Smooth muscle cell (in vitro differentiated cells): ENCODE data around the gene OR10T2. TPM values are rescaled to one million over a fixed set of nuclear protein-coding genes. Genes with fewer than 3 reads are reported as not detected.

Experiments used
- DNase-seq: peaks from one replicate; lab custom pipeline; 2025; ENCODE audit not compliant: unreplicated experiment; lab: John Stamatoyannopoulos, UW
- H2AFZ ChIP-seq: fragments of 200-600 bp; sonication (generic); 2 replicates; pipeline ENCODE4 v1.6.0; 2016; ENCODE audit warnings: antibody characterized with exemption, low read depth, mild to moderate bottlenecking
- H3F3A ChIP-seq: fragments of 200-600 bp; sonication (generic); 2 replicates; pipeline ENCODE4 v1.6.0; 2017; ENCODE audit warnings: antibody characterized with exemption, low read depth
- H3K27ac ChIP-seq: fragments of 200-600 bp; sonication (generic); 2 replicates; pipeline ENCODE4 v1.5.1; 2016; ENCODE audit warnings: low read depth, mild to moderate bottlenecking
- H3K27me3 ChIP-seq: fragments of 200-600 bp; sonication (generic); 2 replicates; pipeline ENCODE4 v1.6.1; 2016; ENCODE audit warnings: low read depth, mild to moderate bottlenecking
- H3K36me3 ChIP-seq: fragments of 200-600 bp; sonication (generic); 2 replicates; pipeline ENCODE4 v1.5.1; 2016; ENCODE audit warnings: low read depth
- H3K4me1 ChIP-seq: fragments of 200-600 bp; sonication (generic); 2 replicates; pipeline ENCODE4 v1.5.1; 2016; ENCODE audit warnings: low read depth
- H3K4me2 ChIP-seq: fragments of 200-600 bp; sonication (generic); 2 replicates; pipeline ENCODE4 v1.6.0; 2016; ENCODE audit warnings: mild to moderate bottlenecking
- H3K4me3 ChIP-seq: fragments of 200-600 bp; sonication (generic); 2 replicates; pipeline ENCODE4 v1.5.1; 2016; ENCODE audit warnings: mild to moderate bottlenecking
- H3K79me2 ChIP-seq: fragments of 200-600 bp; sonication (generic); 2 replicates; pipeline ENCODE4 v1.6.0; 2016; ENCODE audit warnings: low read depth, mild to moderate bottlenecking
- H3K9ac ChIP-seq: fragments of 200-600 bp; sonication (generic); 2 replicates; pipeline ENCODE4 v1.6.0; 2016; ENCODE audit warnings: low read depth
- H3K9me3 ChIP-seq: fragments of 200-600 bp; sonication (generic); replicated peaks from 2 replicates; pipeline ENCODE4 v1.5.1; 2016; ENCODE audit warnings: low read depth
- H4K20me1 ChIP-seq: fragments of 200-600 bp; sonication (generic); 2 replicates; pipeline ENCODE4 v1.6.0; 2016; ENCODE audit warnings: low read depth
- WGBS: methylation state at CpG from one replicate; pipeline ENCODE4 v1.1.7; 2016; ENCODE audit warnings: low lambda C conversion rate; 5-methylcytosine and 5-hydroxymethylcytosine counted together
- polyA plus RNA-seq: library from polyadenylated mRNA; unstranded; fragments of >200 nt; fragmentation: Nextera tagmentation; extraction: Ambion mirVana; gene quantifications from 2 replicates; pipeline ENCODE4 v1.2.1, GENCODE V29; 2016
- total RNA-seq: library from RNA; depleted of rRNA; stranded (reverse); fragments of >200 nt; gene quantifications from 2 replicates; pipeline ENCODE4 v1.2.3, GENCODE V29; 2014
- TF ChIP-seq, protein P1 (sequence below): fragments of 200-600 bp; sonication (generic); IDR thresholded peaks from 2 replicates; pipeline ENCODE4 v1.5.1; 2017; ENCODE audit warnings: borderline replicate concordance, mild to moderate bottlenecking, antibody characterized with exemption; ENCODE audit not compliant: insufficient read depth, poor library complexity, severe bottlenecking

OR10T2 gene
- total and polyA plus RNA-seq, 2 experiments from 2014 or later: not detected

DNA sequence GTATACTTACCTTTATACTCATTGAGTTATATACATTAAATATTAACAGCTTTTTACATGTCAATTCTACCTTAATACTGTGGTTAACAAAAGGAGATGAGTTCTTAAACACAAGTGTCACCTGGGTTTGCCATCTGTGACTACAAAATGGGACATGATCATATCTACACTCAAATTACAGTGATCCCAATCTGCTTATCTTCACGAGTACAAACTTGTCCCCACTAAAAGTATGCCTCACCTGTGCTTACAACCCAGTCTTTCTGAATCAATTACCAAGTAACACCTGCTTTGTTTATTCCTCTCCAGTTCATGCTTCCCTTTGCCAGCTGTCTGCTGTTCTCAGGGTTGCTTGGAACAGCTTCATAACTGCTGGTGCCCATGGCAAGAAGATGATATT, 36.8 kb downstream of the OR10T2 start:
- no peaks in the 10 kb centered on the region for H3K27me3 ChIP-seq
- H2AFZ ChIP-seq: no peak overlapping the region
- no peaks in the 10 kb centered on the region for H3F3A ChIP-seq
- no peak overlapping the region for H3K4me3 ChIP-seq
- no peaks in the 10 kb centered on the region for H3K9me3 ChIP-seq
- H3K4me2 ChIP-seq: no peak overlapping the region
- 48% methylated on average over 1 of the region's 1 CpG for WGBS
- DNase-seq: no peak
- H3K79me2 ChIP-seq: no peaks in the 10 kb centered on the region
- no peaks in the 10 kb centered on the region for H3K36me3 ChIP-seq
- H3K27ac ChIP-seq: no peak overlapping the region
- TF ChIP-seq, protein P1, sequence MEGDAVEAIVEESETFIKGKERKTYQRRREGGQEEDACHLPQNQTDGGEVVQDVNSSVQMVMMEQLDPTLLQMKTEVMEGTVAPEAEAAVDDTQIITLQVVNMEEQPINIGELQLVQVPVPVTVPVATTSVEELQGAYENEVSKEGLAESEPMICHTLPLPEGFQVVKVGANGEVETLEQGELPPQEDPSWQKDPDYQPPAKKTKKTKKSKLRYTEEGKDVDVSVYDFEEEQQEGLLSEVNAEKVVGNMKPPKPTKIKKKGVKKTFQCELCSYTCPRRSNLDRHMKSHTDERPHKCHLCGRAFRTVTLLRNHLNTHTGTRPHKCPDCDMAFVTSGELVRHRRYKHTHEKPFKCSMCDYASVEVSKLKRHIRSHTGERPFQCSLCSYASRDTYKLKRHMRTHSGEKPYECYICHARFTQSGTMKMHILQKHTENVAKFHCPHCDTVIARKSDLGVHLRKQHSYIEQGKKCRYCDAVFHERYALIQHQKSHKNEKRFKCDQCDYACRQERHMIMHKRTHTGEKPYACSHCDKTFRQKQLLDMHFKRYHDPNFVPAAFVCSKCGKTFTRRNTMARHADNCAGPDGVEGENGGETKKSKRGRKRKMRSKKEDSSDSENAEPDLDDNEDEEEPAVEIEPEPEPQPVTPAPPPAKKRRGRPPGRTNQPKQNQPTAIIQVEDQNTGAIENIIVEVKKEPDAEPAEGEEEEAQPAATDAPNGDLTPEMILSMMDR: no peak
- H4K20me1 ChIP-seq: no peaks in the 10 kb centered on the region
- H3K4me1 ChIP-seq: no peaks in the 10 kb centered on the region
- H3K9ac ChIP-seq: no peak overlapping the region

DNA sequence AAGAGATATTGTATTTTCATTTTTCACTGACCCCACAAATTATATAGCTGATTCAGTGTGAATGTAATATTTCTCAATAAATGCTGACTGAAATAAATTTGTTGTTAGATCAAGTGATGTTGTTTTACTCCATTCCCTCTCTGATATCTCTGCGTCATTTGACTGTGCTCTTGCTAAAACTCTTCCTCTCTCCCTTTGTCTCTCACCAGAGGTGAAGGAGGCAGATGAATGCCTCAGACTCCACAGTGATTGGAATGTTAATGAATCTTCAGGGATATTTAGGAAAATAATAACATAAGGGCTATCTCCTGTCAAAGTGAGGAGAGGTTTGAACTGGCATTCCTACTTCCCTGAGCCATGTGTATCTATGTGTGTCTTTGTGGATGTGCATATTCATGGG, 41.8 kb downstream of the OR10T2 start:
- Histone ChIP-seq H3K36me3 (no peaks in the 10 kb centered on the region), H3K9ac (no peak overlapping the region), H3K9me3 (no peaks in the 10 kb centered on the region), H3K27me3 (no peaks in the 10 kb centered on the region), H3F3A (no peaks in the 10 kb centered on the region), H4K20me1 (no peaks in the 10 kb centered on the region), H3K4me2 (no peak overlapping the region), H2AFZ (no peak overlapping the region), H3K27ac (no peak overlapping the region), H3K4me3 (no peak overlapping the region), H3K4me1 (no peaks in the 10 kb centered on the region), H3K79me2 (no peaks in the 10 kb centered on the region)
- no peak for DNase-seq
- 81% methylated on average over 1 of the region's 1 CpG for WGBS
- TF ChIP-seq, protein P1: no peak

DNA sequence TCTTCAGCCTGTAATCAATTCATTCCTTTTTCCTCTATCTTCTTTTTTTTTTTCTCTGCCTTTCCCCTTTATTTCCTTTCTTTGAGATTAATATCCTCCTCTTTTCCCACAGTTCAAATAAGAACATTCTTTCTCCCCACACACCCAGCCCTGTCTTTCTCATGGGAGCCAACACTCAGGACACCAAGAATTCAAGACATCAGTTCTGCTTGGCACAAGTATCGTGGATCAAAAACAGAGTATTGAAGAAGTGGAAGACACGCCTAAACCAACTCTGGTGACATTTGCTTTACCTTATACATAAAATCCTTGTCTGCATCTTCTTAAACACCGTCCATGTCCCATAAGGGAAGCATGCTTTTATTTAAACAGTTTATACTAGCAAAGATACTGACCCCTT, 42.6 kb downstream of the OR10T2 start:
- no peaks in the 10 kb centered on the region for H3K36me3 ChIP-seq
- WGBS: 89% methylated on average over 3 of the region's 3 CpGs
- no peak overlapping the region for H3K4me2 ChIP-seq
- TF ChIP-seq, protein P1: no peak
- H3K27me3 ChIP-seq: no peaks in the 10 kb centered on the region
- no peak overlapping the region for H3K27ac ChIP-seq
- no peak overlapping the region for H3K9ac ChIP-seq
- no peak overlapping the region for H3K4me3 ChIP-seq
- no peaks in the 10 kb centered on the region for H3F3A ChIP-seq
- no peaks in the 10 kb centered on the region for H3K79me2 ChIP-seq
- no peaks in the 10 kb centered on the region for H3K4me1 ChIP-seq
- H4K20me1 ChIP-seq: no peaks in the 10 kb centered on the region
- no peaks in the 10 kb centered on the region for H3K9me3 ChIP-seq
- DNase-seq: no peak
- no peak overlapping the region for H2AFZ ChIP-seq

DNA sequence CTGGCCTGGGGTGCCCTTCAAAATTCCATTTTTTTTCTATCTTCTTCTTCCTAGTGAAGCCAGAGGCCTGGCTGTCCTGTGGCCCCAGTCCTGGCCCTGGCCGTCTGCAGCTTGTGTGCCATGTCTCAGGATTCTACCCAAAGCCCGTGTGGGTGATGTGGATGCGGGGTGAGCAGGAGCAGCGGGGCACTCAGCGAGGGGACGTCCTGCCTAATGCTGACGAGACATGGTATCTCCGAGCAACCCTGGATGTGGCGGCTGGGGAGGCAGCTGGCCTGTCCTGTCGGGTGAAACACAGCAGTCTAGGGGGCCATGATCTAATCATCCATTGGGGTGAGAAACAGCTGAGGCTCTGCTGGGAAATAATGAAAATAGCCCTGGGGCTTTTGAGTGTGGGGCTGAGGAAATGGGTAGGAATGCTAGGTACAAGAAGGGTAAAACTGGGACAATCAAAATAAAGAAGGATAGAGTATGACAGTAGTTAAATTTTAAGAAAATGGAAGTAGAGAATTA, 43.4 kb downstream of the OR10T2 start:
- H3K4me2 ChIP-seq: no peak overlapping the region
- no peaks in the 10 kb centered on the region for H3K36me3 ChIP-seq
- no peaks in the 10 kb centered on the region for H3K79me2 ChIP-seq
- no peaks in the 10 kb centered on the region for H4K20me1 ChIP-seq
- no peak overlapping the region for H3K27ac ChIP-seq
- H3K4me3 ChIP-seq: no peak overlapping the region
- no peaks in the 10 kb centered on the region for H3K4me1 ChIP-seq
- H2AFZ ChIP-seq: no peak overlapping the region
- 86% methylated on average over 10 of the region's 10 CpGs for WGBS
- H3K9ac ChIP-seq: no peak overlapping the region
- no peaks in the 10 kb centered on the region for H3K27me3 ChIP-seq
- H3F3A ChIP-seq: no peaks in the 10 kb centered on the region
- DNase-seq: no peak
- H3K9me3 ChIP-seq: no peaks in the 10 kb centered on the region
- TF ChIP-seq, protein P1: no peak
